Right lobe of liver (tissue), 4 donors: ENCODE measurements around the gene SLC6A11.

ENCODE experiments used
- CTCF ChIP-seq, 4 donors: fragments of 200-600 bp in 3 of 4; fragments of 450-650 bp in 1 of 4; IDR thresholded peaks; one replicate each; pipeline versions ENCODE4 v1.5.1 to v1.8.0; 2016 to 2022; ENCODE audit warnings: antibody characterized with exemption in 4 of 4, mild to moderate bottlenecking in 2 of 4
- POLR2A ChIP-seq: fragments of 450-650 bp; IDR thresholded peaks from one replicate; pipeline ENCODE4 v1.6.1; 2017; ENCODE audit warnings: antibody characterized with exemption, mild to moderate bottlenecking
- donor health status: DM: no; HTN: no; CAD: no.
- donor health status: DM: no; HTN: no; CAD: no.
- donor health status: DM: no; HTN: yes; CAD: no.

DNA sequence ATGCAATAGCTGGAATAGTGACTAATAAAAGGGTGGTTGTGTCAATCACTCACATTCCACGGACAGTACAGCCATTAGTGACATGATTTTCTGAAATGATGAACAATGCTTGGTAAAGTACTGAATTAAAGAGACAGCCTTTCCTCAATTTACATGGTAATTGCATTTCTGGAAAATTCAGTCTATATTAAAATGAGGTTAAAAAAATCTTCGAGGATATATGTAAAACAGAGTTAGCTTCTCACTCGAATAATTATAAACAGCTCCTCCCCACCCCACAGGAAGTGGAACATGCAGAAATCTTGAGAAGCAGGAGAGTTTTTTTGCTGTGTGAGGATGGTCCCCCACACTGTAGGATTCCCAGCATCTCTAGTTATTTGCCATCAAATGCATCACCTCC is 42.1 kb downstream of the SLC6A11 start:
- TF ChIP-seq CTCF (IDR thresholded peaks at IDR 0.05) (no peak), POLR2A (no peak)
